ENCODE results near the gene SAMSN1.

SAMSN1 gene

DNA sequence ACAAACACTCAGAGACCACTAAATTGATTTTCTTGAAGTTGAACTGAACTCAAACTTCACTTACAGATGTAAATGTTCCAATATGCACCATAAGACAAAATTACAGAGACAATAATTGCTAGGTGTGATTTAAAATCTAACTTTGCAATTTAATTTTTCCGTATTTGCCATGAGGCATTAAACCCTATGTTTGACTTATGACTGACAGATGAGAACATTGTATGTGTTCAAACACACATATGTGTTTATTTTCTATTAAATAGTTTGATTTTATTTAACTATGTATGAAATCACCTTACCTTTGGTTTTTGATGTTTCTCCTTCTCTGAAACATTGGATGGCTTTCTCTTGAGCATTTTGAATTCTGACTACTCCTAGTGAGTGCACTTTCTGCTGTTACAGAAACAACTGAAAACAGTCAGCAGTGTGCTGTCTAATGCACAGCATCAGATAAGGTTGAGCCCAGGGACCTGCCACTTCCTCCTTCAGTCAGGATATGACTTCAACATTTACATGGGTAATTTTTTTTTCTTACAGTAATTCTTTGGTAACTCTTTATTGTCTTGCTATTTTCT is at the start of gene SAMSN1:
Gene SAMSN1, minus strand, starts transcription at position 410 of the 575 bp plus-strand sequence. Its CDS starts 54 bp downstream, at position 356.
- no peak for DNase-seq (ENCODE audit: low read depth)
- no peak within 1 kb of the TSS for H3K4me3 ChIP-seq (ENCODE audit: low read length)
- TF ChIP-seq, protein P1, sequence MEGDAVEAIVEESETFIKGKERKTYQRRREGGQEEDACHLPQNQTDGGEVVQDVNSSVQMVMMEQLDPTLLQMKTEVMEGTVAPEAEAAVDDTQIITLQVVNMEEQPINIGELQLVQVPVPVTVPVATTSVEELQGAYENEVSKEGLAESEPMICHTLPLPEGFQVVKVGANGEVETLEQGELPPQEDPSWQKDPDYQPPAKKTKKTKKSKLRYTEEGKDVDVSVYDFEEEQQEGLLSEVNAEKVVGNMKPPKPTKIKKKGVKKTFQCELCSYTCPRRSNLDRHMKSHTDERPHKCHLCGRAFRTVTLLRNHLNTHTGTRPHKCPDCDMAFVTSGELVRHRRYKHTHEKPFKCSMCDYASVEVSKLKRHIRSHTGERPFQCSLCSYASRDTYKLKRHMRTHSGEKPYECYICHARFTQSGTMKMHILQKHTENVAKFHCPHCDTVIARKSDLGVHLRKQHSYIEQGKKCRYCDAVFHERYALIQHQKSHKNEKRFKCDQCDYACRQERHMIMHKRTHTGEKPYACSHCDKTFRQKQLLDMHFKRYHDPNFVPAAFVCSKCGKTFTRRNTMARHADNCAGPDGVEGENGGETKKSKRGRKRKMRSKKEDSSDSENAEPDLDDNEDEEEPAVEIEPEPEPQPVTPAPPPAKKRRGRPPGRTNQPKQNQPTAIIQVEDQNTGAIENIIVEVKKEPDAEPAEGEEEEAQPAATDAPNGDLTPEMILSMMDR (conservative IDR thresholded peaks at IDR 0.05; ENCODE audit: low read length): no peak

GRCh38 chr21:14595449-14595848 is 49.3 kb upstream of the SAMSN1 start:
- H3K4me3 ChIP-seq (ENCODE audit: low read length): no peak overlapping the region
- TF ChIP-seq, protein P1 (conservative IDR thresholded peaks at IDR 0.05; ENCODE audit: low read length): no peak
- no peak for DNase-seq (ENCODE audit: low read depth)

DNA sequence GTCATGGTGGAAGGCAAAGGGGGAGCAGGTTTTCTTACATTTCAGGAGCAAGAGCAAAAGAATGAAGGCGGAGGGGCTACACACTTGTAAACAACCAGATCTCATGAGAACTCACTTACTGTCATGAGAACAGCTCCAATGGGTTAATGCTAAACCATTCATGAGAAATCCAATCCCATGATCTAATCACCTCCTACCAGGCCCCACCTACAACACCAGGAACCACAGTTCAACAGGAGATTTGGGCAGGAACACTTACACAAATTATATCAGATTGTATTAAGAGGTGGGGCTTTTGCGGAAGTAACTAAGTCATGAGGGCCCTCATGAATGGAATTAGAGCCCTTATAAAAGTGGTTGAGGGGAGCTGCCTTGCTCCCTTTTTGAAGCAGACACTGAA is 48.9 kb upstream of the SAMSN1 start:
- TF ChIP-seq, protein P1 (conservative IDR thresholded peaks at IDR 0.05; ENCODE audit: low read length): no peak
- no peak for DNase-seq (ENCODE audit: low read depth)
- H3K4me3 ChIP-seq (ENCODE audit: low read length): no peak overlapping the region

DNA sequence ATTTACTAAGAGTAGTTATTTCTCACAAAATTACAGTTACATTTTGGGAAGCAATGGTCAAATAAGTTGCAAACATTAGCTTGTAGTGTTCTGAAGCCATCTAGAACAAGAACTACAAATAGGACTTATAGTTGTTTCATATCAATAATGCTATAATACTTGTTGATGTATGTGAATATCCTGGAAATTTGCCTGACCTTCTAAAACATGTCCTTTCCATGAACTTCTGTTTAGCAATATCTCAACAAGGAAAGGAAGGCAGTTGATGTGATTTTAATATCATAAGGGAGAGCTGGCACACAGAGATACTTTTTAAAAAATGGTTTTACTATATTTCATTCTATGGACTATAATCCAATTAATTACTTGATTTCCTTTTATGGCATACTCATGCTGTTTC is 47.1 kb upstream of the SAMSN1 start:
- TF ChIP-seq, protein P1 (conservative IDR thresholded peaks at IDR 0.05; ENCODE audit: low read length): no peak

GRCh38 chr21:14592296-14593000 is 46.3 kb upstream of the SAMSN1 start:
- H3K4me3 ChIP-seq (ENCODE audit: low read length): no peak overlapping the region
- TF ChIP-seq, protein P1 (conservative IDR thresholded peaks at IDR 0.05; ENCODE audit: low read length): no peak
- no peak for DNase-seq (ENCODE audit: low read depth)

More for the DNA sequence above, 47.1 kb upstream of the SAMSN1 start:
- no peak overlapping the region for H3K4me3 ChIP-seq (ENCODE audit: low read length)
- DNase-seq (ENCODE audit: low read depth): no peak

- peak; percentile 5 for DNase-seq (ENCODE audit: low read depth)
Measured at GRCh38 chr21:14591882-14592281, 45.8 kb upstream of the SAMSN1 start.

More at GRCh38 chr21:14591882-14592281, 45.8 kb upstream of the SAMSN1 start:
- no peak overlapping the region for H3K4me3 ChIP-seq (ENCODE audit: low read length)
- TF ChIP-seq, protein P1 (conservative IDR thresholded peaks at IDR 0.05; ENCODE audit: low read length): no peak
